Left lung (tissue), 10 donors: ENCODE results near the gene NPL. TPM values are rescaled to one million over a fixed set of nuclear protein-coding genes. Genes with fewer than 3 reads are reported as not detected.

Source experiments
- ATAC-seq: fragments of 200-7000 bp; cut with Tn5 transposase; one replicate; pipeline ENCODE4 v1.9.1; 2020; ENCODE audit warnings: moderate library complexity
- DNase-seq, 4 donors: peaks; one replicate each; pipeline ENCODE4 v3.0.0-alpha.2; 2013 to 2020
- H3K27ac ChIP-seq, 2 donors: fragments of 200-600 bp; sonication (generic) in 1 of 2; one replicate each; pipeline versions ENCODE4 v1.5.0 to v1.8.0; 2020 to 2021
- H3K27me3 ChIP-seq, 2 donors: fragments of 200-600 bp; sonication (generic) in 1 of 2; one replicate each; pipeline versions ENCODE4 v1.5.0 to v1.8.0; 2020 to 2021
- H3K36me3 ChIP-seq, 2 donors: fragments of 200-600 bp; sonication (generic) in 1 of 2; one replicate each; pipeline versions ENCODE4 v1.5.0 to v1.8.0; 2020 to 2021
- H3K4me1 ChIP-seq, 2 donors: fragments of 200-600 bp; one replicate each; pipeline ENCODE4 v1.8.0; 2021
- H3K4me3 ChIP-seq, 2 donors: fragments of 200-600 bp; sonication (generic) in 1 of 2; one replicate each; pipeline versions ENCODE4 v1.5.0 to v1.8.0; 2020 to 2021; ENCODE audit warnings: mild to moderate bottlenecking in 1 of 2
- H3K9me3 ChIP-seq, 2 donors: fragments of 200-600 bp; sonication (generic) in 1 of 2; one replicate each; pipeline versions ENCODE4 v1.5.0 to v1.8.0; 2020 to 2021
- CTCF ChIP-seq, 2 donors: fragments of 200-600 bp; sonication (generic) in 1 of 2; IDR thresholded peaks; one replicate each; pipeline versions ENCODE4 v1.5.0 to v1.8.0; 2021; ENCODE audit warnings: antibody characterized with exemption in 2 of 2
- intact Hi-C, 2 donors: fragments of 100-400 bp; cut with DNase I; formaldehyde crosslinking; loops; one replicate each; pipeline versions ENCODE4 v1.11.2 to v1.14.2; 2022
- polyA plus RNA-seq, 6 donors: library from polyadenylated mRNA; unstranded; fragments of 120-200 nt; gene quantifications; one replicate each; pipeline ENCODE4 v1.2.1, GENCODE V29; 2013; ENCODE audit not compliant: insufficient read length in 6 of 6
- total RNA-seq, 2 donors: library from RNA; stranded (reverse); fragmentation: NEBNext Ultra II Directional; extraction: Animal tissue kit (Norgen Biotek cat#: 25700); gene quantifications; one replicate each; pipeline ENCODE4 v1.2.1, GENCODE V29; 2021
- donor health status: DM: no; HTN: yes; CAD: no.
- donor health status: DM: no; HTN: no; CAD: no.

NPL gene
- total and polyA plus RNA-seq, 8 donors, result 6.4 to 73.5 (median 8.6) TPM

GRCh38 chr1:182806015-182806678, 16.6 kb downstream of the NPL start:
- H3K27ac ChIP-seq, result no peak overlapping the region
- no peak overlapping the region for H3K4me3 ChIP-seq
- no peaks in the 10 kb centered on the region for H3K9me3 ChIP-seq
- no peaks in the 10 kb centered on the region for H3K27me3 ChIP-seq
- H3K36me3 ChIP-seq, result peaks cover 0 to 78% of the 10 kb centered on the region in 2 donors
- H3K4me1 ChIP-seq, result no peaks in the 10 kb centered on the region
- no peak for TF ChIP-seq CTCF (IDR thresholded peaks at IDR 0.05)
- intact Hi-C loops, result no loop called here
- no peak for ATAC-seq
- no peak for DNase-seq

GRCh38 chr1:182807907-182808306, 18.3 kb downstream of the NPL start:
- no peak overlapping the region for H3K4me3 ChIP-seq
- intact Hi-C loops, result no loop called here
- H3K27me3 ChIP-seq, result no peaks in the 10 kb centered on the region
- ATAC-seq (no peak), DNase-seq (no peak)
- TF ChIP-seq CTCF (IDR thresholded peaks at IDR 0.05), result no peak
- no peaks in the 10 kb centered on the region for H3K9me3 ChIP-seq
- H3K4me1 ChIP-seq, result no peaks in the 10 kb centered on the region
- H3K27ac ChIP-seq, result no peak overlapping the region
- peaks cover 0 to 94% of the 10 kb centered on the region in 2 donors for H3K36me3 ChIP-seq

GRCh38 chr1:182809414-182809957, 19.9 kb downstream of the NPL start:
- intact Hi-C loops, result no loop called here
- H3K4me3 ChIP-seq, result no peak overlapping the region

DNA sequence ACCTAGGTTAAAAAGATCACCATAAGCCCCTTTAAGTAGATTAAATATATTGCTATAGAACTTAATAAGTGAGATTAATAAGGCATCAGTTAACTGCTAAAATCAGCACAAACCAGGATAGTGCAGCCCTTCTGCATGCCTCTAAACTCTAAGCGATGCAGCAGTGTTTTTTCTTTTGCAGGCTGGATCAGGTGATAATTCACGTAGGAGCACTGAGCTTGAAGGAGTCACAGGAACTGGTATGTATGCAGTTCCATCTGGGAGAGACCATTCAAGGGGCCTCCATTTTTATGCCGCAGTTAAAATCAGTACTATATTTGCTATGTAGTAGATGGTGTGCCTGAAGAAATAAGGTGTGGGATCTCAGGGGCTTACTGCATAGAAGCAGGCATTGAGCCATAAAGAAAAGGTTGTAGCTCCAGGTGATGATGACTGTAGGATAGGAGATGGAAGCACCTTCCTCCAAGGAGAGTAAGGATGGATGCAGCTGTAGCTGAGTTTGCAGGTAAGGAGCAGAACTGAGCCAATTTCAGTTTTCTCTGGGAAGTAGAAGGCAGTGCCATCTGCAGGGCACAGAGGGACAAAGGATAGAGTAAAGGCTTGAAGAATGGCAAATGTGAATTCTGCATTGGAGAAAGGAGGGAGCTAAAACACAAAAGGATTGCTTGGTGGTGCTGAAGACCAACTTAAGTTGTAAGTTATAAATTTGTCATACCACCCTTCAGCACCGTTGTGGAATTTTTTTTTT, 22.6 kb downstream of the NPL start:
- DNase-seq (no peak), ATAC-seq (no peak)
- TF ChIP-seq CTCF (IDR thresholded peaks at IDR 0.05), result no peak
- H3K9me3 ChIP-seq, result no peaks in the 10 kb centered on the region
- intact Hi-C loops, result no loop called here
- no peaks in the 10 kb centered on the region for H3K4me1 ChIP-seq
- H3K36me3 ChIP-seq, result peaks cover 0 to 97% of the 10 kb centered on the region in 2 donors
- no peak overlapping the region for H3K4me3 ChIP-seq
- H3K27ac ChIP-seq, result no peak overlapping the region
- H3K27me3 ChIP-seq, result no peaks in the 10 kb centered on the region

More at GRCh38 chr1:182809414-182809957, 19.9 kb downstream of the NPL start:
- peak; percentile 85 for ATAC-seq
- no peaks in the 10 kb centered on the region for H3K9me3 ChIP-seq
- H3K36me3 ChIP-seq, result peaks cover 0 to 95% of the 10 kb centered on the region in 2 donors
- no peak for DNase-seq
- TF ChIP-seq CTCF (IDR thresholded peaks at IDR 0.05), result no peak
- H3K27me3 ChIP-seq, result no peaks in the 10 kb centered on the region
- no peaks in the 10 kb centered on the region for H3K4me1 ChIP-seq
- H3K27ac ChIP-seq, result no peak overlapping the region

DNA sequence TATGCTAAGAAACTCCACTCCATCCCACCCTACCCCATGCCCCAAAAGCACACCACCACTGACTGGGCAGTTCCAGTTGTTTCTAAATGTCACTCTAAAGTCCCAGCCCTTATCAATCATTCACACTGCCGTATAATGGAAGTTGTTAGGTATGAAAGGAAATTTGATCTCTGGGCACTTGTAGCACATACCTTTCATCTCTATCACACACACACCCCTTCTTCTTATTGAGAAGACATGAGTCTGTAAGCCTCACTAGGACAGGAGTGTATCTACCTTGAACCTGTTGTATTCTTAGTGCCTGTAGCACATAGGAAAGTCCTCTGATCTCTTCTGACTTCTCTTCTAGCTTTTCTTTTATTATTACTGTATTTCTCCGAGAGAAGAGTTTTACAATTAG, 27.3 kb downstream of the NPL start:
- no peaks in the 10 kb centered on the region for H3K9me3 ChIP-seq
- intact Hi-C loops, result no loop called here
- H3K36me3 ChIP-seq, result peaks cover 0 to 100% of the 10 kb centered on the region in 2 donors
- ATAC-seq (no peak), DNase-seq (no peak)
- no peak overlapping the region for H3K27ac ChIP-seq
- TF ChIP-seq CTCF (IDR thresholded peaks at IDR 0.05), result no peak
- H3K4me3 ChIP-seq, result no peak overlapping the region
- H3K27me3 ChIP-seq, result no peaks in the 10 kb centered on the region
- H3K4me1 ChIP-seq, result no peaks in the 10 kb centered on the region
